Mammary epithelial cell (primary cell): ENCODE measurements around the gene ZNF385B.

ENCODE experiments used
- EZH2 ChIP-seq: IDR thresholded peaks from 2 replicates; pipeline ENCODE4 v1.6.1; 2012; ENCODE audit warnings: low read length, inconsistent platforms, borderline replicate concordance
- TF ChIP-seq, protein P1 (sequence below), 2 donors: IDR thresholded peaks in 1 of 2; conservative IDR thresholded peaks in 1 of 2; 2 replicates each; pipeline ENCODE4 v1.5.1; 2011 to 2012; ENCODE audit warnings: inconsistent platforms in 2 of 2, low read length in 2 of 2, mild to moderate bottlenecking in 2 of 2, control low read depth in 1 of 2, low read depth in 1 of 2; ENCODE audit not compliant: insufficient read depth in 1 of 2; ENCODE audit errors: extremely low read depth in 1 of 2

DNA sequence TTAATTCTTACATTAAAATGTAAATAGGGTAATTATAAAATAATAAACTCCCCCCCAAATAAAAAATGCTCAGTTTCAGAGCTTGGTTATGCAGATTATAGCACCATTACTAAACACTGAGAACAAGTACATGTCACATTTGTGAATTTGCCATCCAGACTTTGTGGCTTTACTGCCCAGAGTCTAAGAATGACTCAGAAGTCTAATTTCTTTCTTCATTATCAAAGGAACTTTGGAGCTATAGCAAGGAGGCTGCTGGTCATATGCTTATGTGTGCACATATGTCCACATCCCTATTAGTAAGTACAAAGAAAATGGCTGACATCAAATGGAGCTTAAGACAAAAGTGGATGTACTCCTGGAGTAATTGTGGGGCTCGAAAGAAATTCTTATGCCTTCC is 348.2 kb downstream of the ZNF385B start:
- TF ChIP-seq, protein P1, sequence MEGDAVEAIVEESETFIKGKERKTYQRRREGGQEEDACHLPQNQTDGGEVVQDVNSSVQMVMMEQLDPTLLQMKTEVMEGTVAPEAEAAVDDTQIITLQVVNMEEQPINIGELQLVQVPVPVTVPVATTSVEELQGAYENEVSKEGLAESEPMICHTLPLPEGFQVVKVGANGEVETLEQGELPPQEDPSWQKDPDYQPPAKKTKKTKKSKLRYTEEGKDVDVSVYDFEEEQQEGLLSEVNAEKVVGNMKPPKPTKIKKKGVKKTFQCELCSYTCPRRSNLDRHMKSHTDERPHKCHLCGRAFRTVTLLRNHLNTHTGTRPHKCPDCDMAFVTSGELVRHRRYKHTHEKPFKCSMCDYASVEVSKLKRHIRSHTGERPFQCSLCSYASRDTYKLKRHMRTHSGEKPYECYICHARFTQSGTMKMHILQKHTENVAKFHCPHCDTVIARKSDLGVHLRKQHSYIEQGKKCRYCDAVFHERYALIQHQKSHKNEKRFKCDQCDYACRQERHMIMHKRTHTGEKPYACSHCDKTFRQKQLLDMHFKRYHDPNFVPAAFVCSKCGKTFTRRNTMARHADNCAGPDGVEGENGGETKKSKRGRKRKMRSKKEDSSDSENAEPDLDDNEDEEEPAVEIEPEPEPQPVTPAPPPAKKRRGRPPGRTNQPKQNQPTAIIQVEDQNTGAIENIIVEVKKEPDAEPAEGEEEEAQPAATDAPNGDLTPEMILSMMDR (conservative IDR thresholded peaks at IDR 0.05 in 1 of 2, IDR thresholded peaks at IDR 0.05 in 1 of 2; ENCODE audit: extremely low read depth in 1 of 2, insufficient read depth in 1 of 2, low read depth in 1 of 2, low read length in 2 of 2), result no peak
- TF ChIP-seq EZH2, result no peak
